WTC11 (cell line): ENCODE data around the gene HEXD. TPM values are rescaled to one million over a fixed set of nuclear protein-coding genes. Genes with fewer than 3 reads are reported as not detected.
"Not testable (repeated sequence)": the region's sequence is repeated elsewhere in the genome, so short reads cannot be mapped to it uniquely, and the experiment has no call there.

Source experiments
- ATAC-seq: fragments of 200-7000 bp; cut with Tn5 transposase; 2 replicates; pipeline ENCODE4 v1.10.0; 2021; ENCODE audit warnings: mild to moderate bottlenecking, moderate library complexity
- CTCF ChIA-PET: fragments of 300-600 bp; sonication (Branson Sonifier 250); formaldehyde crosslinking; loops from one replicate; lab custom pipeline; 2021; ENCODE audit warnings: antibody characterized with exemption; lab: Charles Lee
- POLR2A ChIA-PET: fragments of 350-600 bp; sonication (Branson Sonifier 250); formaldehyde crosslinking; loops from one replicate; lab custom pipeline; 2021; ENCODE audit warnings: antibody characterized with exemption; lab: Charles Lee
- DNase-seq: peaks from one replicate; pipeline ENCODE4 v3.0.0; 2021; ENCODE audit warnings: low spot score
- H3K27ac Mint-ChIP-seq: 2 replicates; pipeline ENCODE4 v1.8.0; 2021; ENCODE audit warnings: mixed read lengths
- H3K27me3 Mint-ChIP-seq: 2 replicates; pipeline ENCODE4 v1.8.0; 2021; ENCODE audit warnings: low read depth, mild to moderate bottlenecking, moderate library complexity, mixed read lengths
- H3K36me3 Mint-ChIP-seq: 2 replicates; pipeline ENCODE4 v1.8.0; 2021; ENCODE audit warnings: mixed read lengths
- H3K4me1 Mint-ChIP-seq: 2 replicates; pipeline ENCODE4 v1.8.0; 2022; ENCODE audit warnings: mixed read lengths
- H3K4me3 Mint-ChIP-seq: 2 replicates; pipeline ENCODE4 v1.8.0; 2021; ENCODE audit warnings: mild to moderate bottlenecking, moderate library complexity, mixed read lengths
- H3K9me3 Mint-ChIP-seq: 2 replicates; pipeline ENCODE4 v1.8.0; 2021; ENCODE audit warnings: mixed read lengths
- IRF1 ChIP-seq: sonication (generic); formaldehyde crosslinking; IDR thresholded peaks from 2 replicates; pipeline ENCODE4 v1.8.0; 2023; ENCODE audit warnings: missing genetic modification reagents
- JAZF1 ChIP-seq: fragments of 250-450 bp; sonication (Bioruptor Pico); IDR thresholded peaks from 2 replicates; pipeline ENCODE4 v1.9.0; 2021; ENCODE audit warnings: moderate library complexity, mild to moderate bottlenecking, inconsistent platforms
- MLX ChIP-seq: sonication (generic); formaldehyde crosslinking; IDR thresholded peaks from 2 replicates; pipeline ENCODE4 v1.8.1; 2023; ENCODE audit warnings: mild to moderate bottlenecking, missing genetic modification reagents, moderate library complexity
- NFE2L1 ChIP-seq: sonication (generic); formaldehyde crosslinking; IDR thresholded peaks from 2 replicates; pipeline ENCODE4 v1.8.1; 2023; ENCODE audit warnings: missing genetic modification reagents
- NFYB ChIP-seq: sonication (generic); formaldehyde crosslinking; conservative IDR thresholded peaks from 2 replicates; pipeline ENCODE4 v1.8.0; 2022; ENCODE audit warnings: low read depth, missing genetic modification reagents
- RELA ChIP-seq: sonication (generic); formaldehyde crosslinking; IDR thresholded peaks from 2 replicates; pipeline ENCODE4 v1.8.1; 2022; ENCODE audit warnings: missing genetic modification reagents, mild to moderate bottlenecking, borderline replicate concordance
- SP1 ChIP-seq: sonication (generic); formaldehyde crosslinking; conservative IDR thresholded peaks from 2 replicates; pipeline ENCODE4 v1.8.1; 2022; ENCODE audit warnings: missing genetic modification reagents
- STAT6 ChIP-seq: sonication (generic); formaldehyde crosslinking; conservative IDR thresholded peaks from 2 replicates; pipeline ENCODE4 v1.8.1; 2023; ENCODE audit warnings: mild to moderate bottlenecking, low read depth, missing genetic modification reagents, moderate library complexity
- TEAD1 ChIP-seq: sonication (generic); formaldehyde crosslinking; IDR thresholded peaks from 2 replicates; pipeline ENCODE4 v1.8.0; 2022; ENCODE audit warnings: mild to moderate bottlenecking, missing genetic modification reagents
- USF1 ChIP-seq: sonication (generic); formaldehyde crosslinking; IDR thresholded peaks from 2 replicates; pipeline ENCODE4 v1.8.0; 2022; ENCODE audit warnings: mild to moderate bottlenecking, missing genetic modification reagents
- ZNF425 ChIP-seq: fragments of 250-450 bp; sonication (Bioruptor Pico); conservative IDR thresholded peaks from 2 replicates; pipeline ENCODE4 v1.9.0; 2021; ENCODE audit warnings: mild to moderate bottlenecking
- total RNA-seq: library from RNA; stranded (reverse); gene quantifications from 3 replicates; pipeline ENCODE4 v1.2.3, GENCODE V29; 2021

HEXD gene
- total RNA-seq, 1 experiment from 2014 or later = 36.0 TPM

- TF ChIP-seq STAT6 (CRISPR knock-in tag) = no peak
Measured at GRCh38 chr17:82411396-82412053, 6.6 kb upstream of the HEXD start (continued).

GRCh38 chr17:82412081-82412480 lies 6.1 kb upstream of the HEXD start:
- CTCF ChIA-PET, H3K4me3 Mint-ChIP-seq, H3K4me1 Mint-ChIP-seq, H3K27me3 Mint-ChIP-seq, POLR2A ChIA-PET, DNase-seq, H3K27ac Mint-ChIP-seq, H3K9me3 Mint-ChIP-seq, ATAC-seq, H3K36me3 Mint-ChIP-seq: not testable (repeated sequence)

- CTCF ChIA-PET = no interaction called here
- no peak for TF ChIP-seq USF1 (CRISPR knock-in tag)
- no peak for TF ChIP-seq TEAD1
- TF ChIP-seq NFYB (CRISPR knock-in tag) = no peak
- TF ChIP-seq NFE2L1 (CRISPR knock-in tag) = no peak
- no peak for TF ChIP-seq JAZF1 (CRISPR knock-in tag)
- no peak for TF ChIP-seq MLX
- TF ChIP-seq ZNF425 (CRISPR knock-in tag) = no peak
- no peak for TF ChIP-seq IRF1 (CRISPR knock-in tag)
- TF ChIP-seq SP1 (CRISPR knock-in tag) = no peak
- TF ChIP-seq RELA = no peak
- H3K27me3 Mint-ChIP-seq = no peaks in the 10 kb centered on the region
- H3K36me3 Mint-ChIP-seq = no peaks in the 10 kb centered on the region
- peaks cover 9% of the 10 kb centered on the region for H3K4me1 Mint-ChIP-seq
- DNase-seq (no peak), ATAC-seq (no peak)
- POLR2A ChIA-PET = no interaction called here
- no peak overlapping the region for H3K4me3 Mint-ChIP-seq
- no peaks in the 10 kb centered on the region for H3K9me3 Mint-ChIP-seq
- no peak overlapping the region for H3K27ac Mint-ChIP-seq
Measured at GRCh38 chr17:82412535-82413520, 5.3 kb upstream of the HEXD start.
